Caco-2 (cell line): ENCODE results near the gene DCTPP1. TPM values are rescaled to one million over a fixed set of nuclear protein-coding genes. Genes with fewer than 3 reads are reported as not detected.

Source experiments
- BruUV-seq: library from RNA; stranded (reverse); fragments of 400-500 nt; replicated peaks from 2 replicates; lab custom pipeline; 2021; lab: Mats Ljungman, UMichigan
- CTCF ChIA-PET: fragments of 300-600 bp; sonication (Branson Sonifier 250); formaldehyde crosslinking; loops from one replicate; lab custom pipeline; 2022; ENCODE audit warnings: antibody characterized with exemption; lab: Charles Lee
- POLR2A ChIA-PET: fragments of 300-600 bp; sonication (Branson Sonifier 250); formaldehyde crosslinking; loops from one replicate; lab custom pipeline; 2022; ENCODE audit warnings: antibody characterized with exemption; lab: Charles Lee
- DNase-seq, 2 experiments: peaks; one replicate each; pipeline versions ENCODE4 v3.0.0 to v3.0.0-alpha.2; 2020 to 2022
- H3K27me3 ChIP-seq: replicated peaks from 2 replicates; pipeline ENCODE4 v1.6.0; 2011; ENCODE audit warnings: low read length; ENCODE audit not compliant: control insufficient read depth, insufficient read depth
- H3K36me3 ChIP-seq: 2 replicates; pipeline ENCODE4 v1.5.1; 2011; ENCODE audit warnings: low read length; ENCODE audit not compliant: control insufficient read depth, insufficient read depth
- H3K4me1 ChIP-seq: fragments of 250-450 bp; sonication (Bioruptor Pico); 2 replicates; pipeline ENCODE4 v1.5.1; 2020; ENCODE audit warnings: mild to moderate bottlenecking
- H3K4me3 ChIP-seq: 2 replicates; pipeline ENCODE4 v1.5.1; 2011; ENCODE audit warnings: low read depth, mild to moderate bottlenecking, control low read depth, low read length
- H3K9me3 ChIP-seq: fragments of 250-450 bp; sonication (Bioruptor Pico); 2 replicates; pipeline ENCODE4 v1.5.1; 2020; ENCODE audit warnings: mild to moderate bottlenecking, moderate library complexity
- H3K27ac Mint-ChIP-seq: one replicate; pipeline ENCODE4 v1.8.0; 2022; ENCODE audit warnings: mixed read lengths; ENCODE audit not compliant: unreplicated experiment
- H3K27me3 Mint-ChIP-seq: one replicate; pipeline ENCODE4 v1.8.0; 2022; ENCODE audit warnings: mixed read lengths; ENCODE audit not compliant: insufficient read depth, unreplicated experiment
- H3K36me3 Mint-ChIP-seq: one replicate; pipeline ENCODE4 v1.8.0; 2022; ENCODE audit warnings: mild to moderate bottlenecking, mixed read lengths; ENCODE audit not compliant: insufficient read depth, unreplicated experiment
- H3K4me1 Mint-ChIP-seq: one replicate; pipeline ENCODE4 v1.8.0; 2022; ENCODE audit warnings: low read depth, mixed read lengths; ENCODE audit not compliant: unreplicated experiment
- H3K4me3 Mint-ChIP-seq: one replicate; pipeline ENCODE4 v1.8.0; 2022; ENCODE audit warnings: mild to moderate bottlenecking, moderate library complexity, mixed read lengths; ENCODE audit not compliant: unreplicated experiment
- H3K9me3 Mint-ChIP-seq: one replicate; pipeline ENCODE4 v1.8.0; 2022; ENCODE audit warnings: mixed read lengths; ENCODE audit not compliant: unreplicated experiment
- CTCF ChIP-seq, 2 experiments: fragments of 200-600 bp in 1 of 2; IDR thresholded peaks; 1 replicate in 1 of 2; 2 replicates in 1 of 2; pipeline versions ENCODE4 v1.5.1 to v1.8.0; 2011 to 2022; ENCODE audit warnings: antibody characterized with exemption in 1 of 2, control low read depth in 1 of 2, inconsistent platforms in 1 of 2, low read depth in 1 of 2, low read length in 1 of 2, mild to moderate bottlenecking in 1 of 2, moderate library complexity in 1 of 2; ENCODE audit not compliant: insufficient read depth in 1 of 2, severe bottlenecking in 1 of 2, unreplicated experiment in 1 of 2
- intact Hi-C: fragments of 100-400 bp; cut with micrococcal nuclease; formaldehyde crosslinking; loops from one replicate; pipeline ENCODE4 v1.10.0; 2022; ENCODE audit not compliant: unreplicated experiment
- total RNA-seq: library from RNA; stranded (reverse); gene quantifications from 2 replicates; pipeline ENCODE4 v1.2.3, GENCODE V29; 2022

DCTPP1 gene
- total RNA-seq, 1 experiment from 2014 or later: 51.1 TPM

GRCh38 chr16:30458561-30459394 lies 28.9 kb upstream of the DCTPP1 start:
- H3K27me3 ChIP-seq: no peaks in the 10 kb centered on the region
- no peaks in the 10 kb centered on the region for H3K9me3 ChIP-seq
- Mint-ChIP-seq H3K36me3 (no peaks in the 10 kb centered on the region), H3K27ac (no peak overlapping the region), H3K9me3 (no peaks in the 10 kb centered on the region), H3K27me3 (no peaks in the 10 kb centered on the region), H3K4me1 (peaks cover 13% of the 10 kb centered on the region), H3K4me3 (no peak overlapping the region)
- ChIA-PET POLR2A (no interaction called here), CTCF (no interaction called here)
- no peaks in the 10 kb centered on the region for H3K36me3 ChIP-seq
- no TSS peak for BruUV-seq
- DNase-seq: no peak
- H3K4me3 ChIP-seq: no peak overlapping the region
- intact Hi-C loops: no loop called here
- no peak for TF ChIP-seq CTCF (IDR thresholded peaks at IDR 0.05; ENCODE audit: insufficient read depth in 1 of 2, low read depth in 1 of 2, low read length in 1 of 2, severe bottlenecking in 1 of 2, unreplicated experiment in 1 of 2)
- no peaks in the 10 kb centered on the region for H3K4me1 ChIP-seq

- CTCF ChIA-PET: interaction anchor here (0.5 to 1.3 kb wide), 2 partner anchors 28 to 176 kb away, joined by 3 read pairs; partner anchors contain the start of gene DCTPP1
- Mint-ChIP-seq H3K27me3 (no peaks in the 10 kb centered on the region), H3K4me3 (no peak overlapping the region), H3K9me3 (no peaks in the 10 kb centered on the region), H3K36me3 (no peaks in the 10 kb centered on the region), H3K4me1 (peaks cover 13% of the 10 kb centered on the region), H3K27ac (no peak overlapping the region)
- H3K4me3 ChIP-seq: no peak overlapping the region
- H3K4me1 ChIP-seq: no peaks in the 10 kb centered on the region
- POLR2A ChIA-PET: interaction anchor here (0.6 kb wide), 1 partner anchor 53 kb away, joined by 3 read pairs; no protein-coding TSS in a partner anchor
- no peaks in the 10 kb centered on the region for H3K36me3 ChIP-seq
- TF ChIP-seq CTCF (IDR thresholded peaks at IDR 0.05; ENCODE audit: insufficient read depth in 1 of 2, low read depth in 1 of 2, low read length in 1 of 2, severe bottlenecking in 1 of 2, unreplicated experiment in 1 of 2): no peak
- no peak for DNase-seq
- no peaks in the 10 kb centered on the region for H3K9me3 ChIP-seq
- H3K27me3 ChIP-seq: no peaks in the 10 kb centered on the region
- no TSS peak for BruUV-seq
- intact Hi-C loops: no loop called here
Observed at GRCh38 chr16:30457743-30458560, 28.1 kb upstream of the DCTPP1 start.

GRCh38 chr16:30457256-30457655 lies 27.4 kb upstream of the DCTPP1 start:
- TF ChIP-seq CTCF (IDR thresholded peaks at IDR 0.05; ENCODE audit: insufficient read depth in 1 of 2, low read depth in 1 of 2, low read length in 1 of 2, severe bottlenecking in 1 of 2, unreplicated experiment in 1 of 2): no peak
- no peak overlapping the region for H3K4me3 ChIP-seq
- no peaks in the 10 kb centered on the region for H3K27me3 ChIP-seq
- DNase-seq: no peak
- ChIA-PET POLR2A (no interaction called here), CTCF (interaction anchor here (0.5 to 1.3 kb wide), 2 partner anchors 27 to 177 kb away, joined by 3 read pairs; partner anchors contain the start of gene DCTPP1)
- H3K27ac Mint-ChIP-seq: no peak overlapping the region
- no peaks in the 10 kb centered on the region; the same call in 1 of the 2 replicates for H3K4me1 ChIP-seq
- H3K27me3 Mint-ChIP-seq: no peaks in the 10 kb centered on the region
- no peaks in the 10 kb centered on the region for H3K36me3 ChIP-seq
- BruUV-seq: no TSS peak
- intact Hi-C loops: no loop called here
- no peak overlapping the region for H3K4me3 Mint-ChIP-seq
- peaks cover 13% of the 10 kb centered on the region for H3K4me1 Mint-ChIP-seq
- no peaks in the 10 kb centered on the region for H3K9me3 Mint-ChIP-seq
- no peaks in the 10 kb centered on the region for H3K9me3 ChIP-seq
- no peaks in the 10 kb centered on the region for H3K36me3 Mint-ChIP-seq
